H1 (cell line): Measurements from ENCODE around the gene PDE4D.

Experiments
- CBX5 ChIP-seq: fragments of 300-800, 300-1000 bp; sonication (generic); IDR thresholded peaks from 2 replicates; pipeline ENCODE4 v1.7.1; 2016; ENCODE audit warnings: antibody characterized with exemption, low read length, low read depth
- CEBPB ChIP-seq: IDR thresholded peaks from 2 replicates; pipeline ENCODE4 v1.6.1; 2012; ENCODE audit warnings: low read depth, low read length
- CTCF ChIP-seq, 3 experiments: IDR thresholded peaks; 1 replicate in 2 of 3; 2 replicates in 1 of 3; pipeline versions ENCODE4 v1.5.1 to v1.6.1; 2011; ENCODE audit warnings: low read length in 3 of 3, mild to moderate bottlenecking in 3 of 3, inconsistent platforms in 2 of 3, low read depth in 1 of 3, moderate library complexity in 1 of 3; ENCODE audit not compliant: insufficient read depth in 1 of 3; ENCODE audit errors: control extremely low read depth in 1 of 3
- EGR1 ChIP-seq: IDR thresholded peaks from 2 replicates; pipeline ENCODE4 v1.6.1; 2011; ENCODE audit warnings: low read depth, low read length, borderline replicate concordance
- EZH2 ChIP-seq: fragments of 200-600 bp; sonication (generic); IDR thresholded peaks from 2 replicates; pipeline ENCODE4 v1.7.1; 2012; ENCODE audit warnings: low read depth, mild to moderate bottlenecking, moderate library complexity, low read length, inconsistent platforms; ENCODE audit not compliant: severe bottlenecking
- MAFK ChIP-seq: IDR thresholded peaks from 2 replicates; pipeline ENCODE4 v1.6.1; 2012; ENCODE audit warnings: low read depth, mild to moderate bottlenecking, improper control_type of control experiment, low read length
- POLR2A ChIP-seq, 2 experiments: IDR thresholded peaks; 1 replicate in 1 of 2; 2 replicates in 1 of 2; pipeline ENCODE4 v1.6.1; 2011; ENCODE audit warnings: low read depth in 2 of 2, low read length in 2 of 2, mild to moderate bottlenecking in 2 of 2; ENCODE audit errors: control extremely low read depth in 1 of 2
- TAF1 ChIP-seq: IDR thresholded peaks from 2 replicates; pipeline ENCODE4 v1.6.1; 2011; ENCODE audit warnings: mild to moderate bottlenecking, low read depth, low read length
- TAF7 ChIP-seq: optimal IDR thresholded peaks from 2 replicates; pipeline ENCODE3; 2011; ENCODE audit warnings: low read depth, mild to moderate bottlenecking, inconsistent platforms, low read length, moderate library complexity, borderline replicate concordance
- USF2 ChIP-seq: IDR thresholded peaks from 2 replicates; pipeline ENCODE4 v1.6.1; 2011; ENCODE audit warnings: low read length, improper control_type of control experiment

- TF ChIP-seq CEBPB (no peak), TAF1 (no peak), POLR2A (IDR thresholded peaks at IDR 0.05; ENCODE audit: control extremely low read depth in 1 of 2, low read depth in 2 of 2, low read length in 2 of 2) (no peak), USF2 (no peak), CTCF (IDR thresholded peaks at IDR 0.05; ENCODE audit: control extremely low read depth in 1 of 3, insufficient read depth in 1 of 3, low read depth in 1 of 3, low read length in 3 of 3) (no peak), CBX5 (no peak), TAF7 (no peak), EGR1 (no peak), EZH2 (no peak), MAFK (no peak)
These were observed 856.1 kb downstream of the PDE4D start for GRCh38 chr5:59037453-59037852.
